Limb (tissue), 2 donors: Measurements from ENCODE around the gene AVP.
"Not testable (repeated sequence)": the region's sequence is repeated elsewhere in the genome, so short reads cannot be mapped to it uniquely, and the experiment has no call there.

Source experiments
- DNase-seq, 2 donors: peaks; one replicate each; pipeline ENCODE4 v3.0.0-alpha.2; 2016; ENCODE audit errors: extremely low spot score in 2 of 2

The AVP gene

DNA sequence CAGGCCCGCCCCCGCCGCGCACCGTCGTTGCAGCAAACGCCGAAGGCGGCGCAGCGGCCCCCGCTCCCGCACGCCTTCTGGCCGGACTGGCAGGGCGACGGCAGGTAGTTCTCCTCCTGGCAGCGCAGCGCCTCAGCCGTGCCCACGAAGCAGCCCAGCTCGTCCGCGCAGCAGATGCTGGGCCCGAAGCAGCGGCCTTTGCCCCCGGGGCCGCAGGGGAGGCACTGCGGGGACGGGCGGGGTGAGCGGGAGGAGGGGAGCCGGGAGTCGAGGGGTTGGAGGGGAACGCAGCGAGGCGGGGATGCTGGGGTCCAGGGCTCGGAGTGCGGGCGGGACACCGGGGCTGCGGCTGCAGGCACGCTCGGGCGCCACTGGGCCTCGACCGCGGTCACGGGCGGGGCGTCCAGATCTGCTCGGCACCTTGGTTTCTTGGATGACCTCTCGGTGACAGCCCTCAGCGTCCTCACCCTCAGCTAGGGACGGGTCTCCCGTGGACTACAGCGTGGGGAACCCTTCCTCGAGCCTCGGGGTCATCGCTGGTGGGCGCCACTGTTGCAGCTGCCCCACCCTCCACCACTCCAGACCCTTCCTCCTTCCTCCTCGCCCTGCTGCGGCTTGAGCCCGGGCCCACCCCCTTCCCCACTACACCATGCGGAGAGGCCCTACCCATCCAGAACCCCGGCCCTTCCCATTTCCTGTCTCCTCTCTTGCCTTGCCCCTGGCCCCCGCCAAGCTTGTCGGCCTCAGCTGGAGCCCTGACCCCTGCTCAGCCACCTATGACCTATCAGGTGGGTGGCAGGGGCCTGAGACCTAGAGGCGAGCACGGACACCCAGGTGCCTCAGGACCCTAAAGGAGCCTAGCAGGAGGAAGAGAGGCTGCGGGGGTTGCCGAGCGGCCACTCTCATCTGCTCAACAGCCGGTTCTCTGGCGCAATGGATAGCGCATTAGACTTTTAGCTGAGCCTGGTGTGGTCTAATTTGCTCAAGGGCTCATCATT is 1.3 kb downstream of the AVP start:
- no peak for DNase-seq

DNA sequence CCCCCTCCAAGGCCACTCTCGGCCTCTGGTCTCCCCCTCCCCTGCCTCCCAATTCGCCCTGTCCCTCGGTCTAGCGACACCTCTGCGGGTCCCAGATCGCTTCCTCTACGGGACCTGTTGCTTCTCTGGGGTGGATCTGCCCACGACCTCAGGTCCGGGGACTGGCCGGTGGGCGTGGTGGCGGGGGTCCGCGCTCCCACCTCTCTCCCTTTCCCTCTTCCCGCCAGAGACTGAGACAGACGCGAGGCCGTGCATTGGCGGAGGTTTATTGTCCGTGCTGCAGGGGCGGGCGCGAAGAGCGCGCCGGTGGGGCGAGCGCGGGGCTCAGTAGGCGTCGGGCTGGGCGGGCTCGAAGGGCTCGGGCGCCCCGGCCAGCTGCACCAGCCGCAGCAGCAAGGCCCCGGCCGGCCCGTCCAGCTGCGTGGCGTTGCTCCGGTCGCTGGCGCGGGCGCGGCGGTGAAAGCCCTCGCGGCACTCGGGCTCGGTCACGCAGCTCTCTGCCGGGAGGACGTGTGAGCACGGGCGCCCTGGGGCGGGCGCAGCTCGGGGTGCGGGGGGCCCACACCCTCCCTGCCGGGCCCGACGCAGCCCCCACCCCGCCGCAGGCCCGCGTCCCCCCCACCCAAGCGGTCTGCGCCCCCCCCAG is 2.1 kb downstream of the AVP start:
- DNase-seq = no peak

DNA sequence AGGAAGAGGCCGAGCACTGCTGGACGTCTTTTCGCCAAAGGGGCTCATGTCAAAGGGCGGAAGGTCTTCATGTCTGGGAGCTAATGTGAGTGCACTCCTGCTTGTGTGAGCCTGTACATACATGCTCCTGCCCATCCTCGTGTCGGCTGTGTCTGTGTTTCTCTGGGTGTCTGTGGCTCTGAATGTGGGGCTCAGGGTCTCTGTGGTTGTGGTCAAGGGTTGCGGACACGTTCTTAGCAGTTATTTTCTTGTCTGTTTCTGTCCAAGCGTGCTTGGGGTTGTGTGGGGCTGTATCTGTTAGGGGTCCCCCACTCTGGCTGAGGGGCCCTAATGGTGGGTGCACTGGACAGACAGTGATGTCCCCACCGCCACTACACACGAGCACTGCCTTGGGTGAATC is 2.9 kb downstream of the AVP start:
- DNase-seq = no peak

DNA sequence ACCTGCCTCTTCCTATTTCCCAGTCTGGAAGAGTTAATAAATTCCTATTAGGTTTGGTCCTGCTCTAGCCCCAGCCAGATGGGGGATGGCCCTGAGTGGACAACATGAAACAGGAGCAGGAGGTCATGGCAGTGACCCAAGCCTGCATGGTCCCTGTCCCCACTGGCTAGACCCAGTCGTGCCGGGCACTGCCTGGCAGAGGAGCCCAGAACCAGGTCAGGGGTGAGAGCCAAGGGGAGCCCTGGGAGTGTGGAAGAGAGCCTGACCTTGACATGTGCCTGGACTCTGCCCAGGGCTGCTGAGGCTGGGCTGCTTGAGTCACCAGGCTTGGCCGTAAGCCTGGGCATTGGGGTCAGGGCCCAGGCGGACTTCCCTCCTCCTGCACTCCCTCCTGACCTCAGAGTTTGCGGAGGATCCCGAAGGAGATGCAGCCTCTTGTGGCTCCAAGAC is 3.6 kb downstream of the AVP start:
- DNase-seq = no peak

DNA sequence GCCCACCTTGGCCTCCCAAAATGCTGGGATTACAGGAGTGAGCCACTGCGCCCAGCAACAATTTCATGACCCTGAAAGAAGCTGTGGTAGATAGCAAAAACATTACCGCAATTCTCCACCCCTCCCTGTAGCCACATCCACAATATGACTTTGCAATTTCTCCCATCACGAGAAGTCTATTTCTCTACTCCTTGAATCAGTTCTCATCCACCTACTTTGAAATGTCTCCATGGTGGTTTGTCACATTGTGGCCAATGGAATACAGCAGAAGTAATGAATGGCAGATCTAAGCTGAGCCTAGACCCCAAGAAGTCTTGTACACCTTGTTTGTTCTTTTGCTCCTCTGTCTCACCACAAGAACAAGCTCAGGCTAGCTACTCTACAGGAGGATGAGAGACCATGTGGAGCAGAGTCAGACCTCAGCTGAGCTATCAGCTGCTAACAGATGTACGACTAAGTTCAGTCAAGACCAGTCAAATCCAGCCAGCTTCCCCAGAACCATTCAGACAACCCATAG is 6.8 kb downstream of the AVP start:
- no peak for DNase-seq

DNA sequence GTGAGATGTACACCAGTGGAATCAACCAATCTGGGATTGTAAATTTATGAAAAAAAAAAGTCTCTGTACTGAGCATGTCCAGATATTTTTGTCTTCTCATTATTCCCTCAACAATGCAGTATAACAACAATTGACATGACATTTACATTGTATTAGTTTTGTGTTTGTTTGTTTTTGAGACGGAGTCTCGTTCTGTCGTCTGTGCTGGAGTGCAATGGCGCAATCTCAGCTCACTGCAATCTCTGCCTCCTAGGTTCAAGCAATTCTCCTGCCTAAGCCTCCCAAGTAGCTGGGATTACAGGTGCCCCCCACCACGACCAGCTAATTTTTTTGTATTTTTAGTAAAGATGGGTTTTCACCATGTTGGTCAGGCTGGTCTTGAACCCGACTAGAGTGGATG is 9.2 kb downstream of the AVP start:
- DNase-seq = not testable (repeated sequence)

DNA sequence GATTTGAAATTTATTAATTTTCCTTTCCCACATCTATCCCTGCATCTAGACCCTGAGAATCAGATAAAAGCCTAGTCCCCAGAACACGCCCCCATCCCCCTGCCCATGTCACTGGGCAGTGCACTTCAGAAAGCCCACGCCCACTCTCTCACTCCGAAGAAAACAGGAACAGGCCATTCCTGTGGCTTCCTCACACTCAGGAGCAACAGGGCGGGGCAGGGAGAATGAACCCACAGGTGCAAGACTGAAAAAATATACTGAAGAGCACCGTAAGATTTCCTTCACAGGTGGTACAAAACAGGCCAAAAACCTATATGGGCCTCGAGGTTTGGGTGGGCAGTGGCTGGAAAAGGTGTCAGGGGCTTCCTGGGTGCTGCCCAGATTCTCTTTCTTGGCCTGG is 9.7 kb downstream of the AVP start:
- DNase-seq = no peak

DNA sequence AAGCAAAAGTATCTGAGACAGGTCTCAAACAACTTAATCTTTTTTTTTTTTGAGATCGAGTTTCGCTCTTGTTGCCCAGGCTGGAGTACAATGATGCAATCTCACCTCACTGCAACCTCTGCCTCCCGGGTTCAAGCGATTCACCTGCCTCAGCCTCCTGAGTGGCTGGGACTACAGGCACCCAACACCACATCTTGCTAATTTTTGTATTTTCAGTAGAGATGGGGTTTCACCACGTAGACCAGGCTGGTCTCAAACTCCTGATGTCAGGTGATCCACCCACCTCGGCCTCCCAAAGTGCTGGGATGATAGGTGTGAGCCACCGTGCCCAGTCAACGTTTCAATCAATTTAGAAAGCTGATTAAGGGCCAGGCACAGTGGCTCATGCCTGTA is 11.3 kb downstream of the AVP start:
- DNase-seq = not testable (repeated sequence)

DNA sequence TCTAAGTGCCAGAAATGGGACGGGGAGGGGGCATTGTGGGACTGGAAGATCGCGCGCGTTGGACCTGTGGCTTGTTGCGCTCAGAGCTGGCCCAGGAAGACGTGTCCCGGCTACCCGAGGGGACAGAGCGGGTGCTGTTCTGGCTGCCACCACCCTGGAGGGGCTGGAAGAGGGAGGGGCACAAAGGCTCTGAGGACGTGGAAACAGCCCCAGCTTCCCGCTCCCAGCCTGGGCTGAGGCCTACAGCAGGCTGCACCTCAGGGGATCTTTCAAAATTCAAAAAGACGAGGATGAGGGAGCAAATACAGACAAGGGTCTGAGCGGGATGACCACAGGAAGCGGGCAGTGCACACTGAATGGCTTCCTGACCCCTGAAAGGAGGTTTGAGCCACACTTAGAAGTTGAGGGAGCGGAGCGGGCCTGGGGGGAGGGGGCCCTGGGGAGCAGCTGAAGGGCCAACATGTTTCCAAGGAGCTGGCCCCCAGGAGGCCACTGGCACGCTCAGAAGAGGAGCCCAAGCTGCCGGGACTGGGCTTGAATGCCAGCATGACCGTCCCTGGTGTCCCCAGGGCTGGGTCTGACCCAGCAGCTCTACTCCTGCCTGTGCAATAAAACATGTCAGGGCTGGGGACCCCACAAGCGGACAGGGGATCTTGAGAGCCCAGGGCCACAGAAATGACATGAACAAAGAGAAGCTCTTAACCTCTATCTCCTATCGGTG is 11.8 kb downstream of the AVP start:
- DNase-seq = no peak

DNA sequence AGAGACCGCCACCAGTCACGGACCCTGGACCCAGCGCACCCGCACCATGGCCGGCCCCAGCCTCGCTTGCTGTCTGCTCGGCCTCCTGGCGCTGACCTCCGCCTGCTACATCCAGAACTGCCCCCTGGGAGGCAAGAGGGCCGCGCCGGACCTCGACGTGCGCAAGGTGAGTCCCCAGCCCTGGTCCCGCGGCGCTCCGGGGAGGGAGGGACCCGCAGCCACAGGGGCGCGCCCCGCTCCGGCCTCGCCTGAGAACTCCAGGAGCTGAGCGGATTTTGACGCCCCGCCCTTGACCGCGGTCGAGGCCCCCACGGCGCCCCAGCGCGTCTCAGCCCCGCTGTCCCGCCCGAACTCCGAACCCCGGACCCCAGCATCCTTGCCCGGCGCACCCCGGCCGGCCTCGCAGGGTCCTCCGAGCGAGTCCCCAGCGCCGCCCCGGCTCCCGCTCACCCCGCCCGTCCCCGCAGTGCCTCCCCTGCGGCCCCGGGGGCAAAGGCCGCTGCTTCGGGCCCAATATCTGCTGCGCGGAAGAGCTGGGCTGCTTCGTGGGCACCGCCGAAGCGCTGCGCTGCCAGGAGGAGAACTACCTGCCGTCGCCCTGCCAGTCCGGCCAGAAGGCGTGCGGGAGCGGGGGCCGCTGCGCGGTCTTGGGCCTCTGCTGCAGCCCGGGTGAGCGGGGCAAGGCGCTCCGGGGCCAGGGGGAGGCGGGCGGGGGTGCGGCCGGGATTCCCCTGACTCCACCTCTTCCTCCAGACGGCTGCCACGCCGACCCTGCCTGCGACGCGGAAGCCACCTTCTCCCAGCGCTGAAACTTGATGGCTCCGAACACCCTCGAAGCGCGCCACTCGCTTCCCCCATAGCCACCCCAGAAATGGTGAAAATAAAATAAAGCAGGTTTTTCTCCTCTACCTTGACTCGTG is 12.7 kb downstream of the AVP start, which contains the start of gene OXT:
Gene OXT, plus strand, starts transcription at position 11 of the 920 bp plus-strand sequence. Its CDS starts 36 bp downstream, at position 47.
- DNase-seq = no peak

DNA sequence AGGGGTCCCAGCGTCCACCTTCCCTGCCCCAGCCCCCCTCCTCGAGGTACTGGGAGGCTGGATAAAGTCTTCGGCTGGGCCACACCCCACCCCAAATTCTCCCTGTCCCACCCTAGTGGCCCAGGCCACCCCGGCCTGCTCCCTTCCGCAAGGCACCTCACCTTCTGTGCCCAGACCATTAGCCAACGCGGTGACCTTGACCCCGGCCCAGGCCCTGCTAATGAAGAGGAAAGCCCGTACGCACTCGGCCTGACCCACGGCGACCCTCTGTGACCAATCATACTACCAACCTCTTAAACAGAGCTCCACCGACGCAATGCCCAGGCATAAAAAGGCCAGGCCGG is 13.3 kb downstream of the AVP start:
- DNase-seq = no peak

DNA sequence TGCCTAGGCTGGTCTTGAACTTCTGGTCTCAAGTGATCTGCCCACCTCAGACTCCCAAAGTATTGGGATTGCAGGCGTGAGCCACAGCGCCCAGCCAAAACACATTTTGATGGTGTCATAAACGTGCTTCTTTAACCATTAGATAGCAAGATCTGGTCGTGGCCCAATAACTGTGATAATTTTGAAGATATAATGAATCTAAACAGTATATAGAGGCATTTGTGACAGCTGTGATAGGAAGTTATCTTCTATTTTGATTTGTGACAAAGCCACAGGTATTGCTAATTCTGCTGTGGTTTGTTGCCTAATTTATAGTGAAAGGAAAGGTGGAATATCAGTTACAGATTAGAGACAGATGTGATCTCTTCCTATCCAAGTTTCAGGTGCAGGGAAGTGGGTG is 13.8 kb downstream of the AVP start:
- DNase-seq = no peak

DNA sequence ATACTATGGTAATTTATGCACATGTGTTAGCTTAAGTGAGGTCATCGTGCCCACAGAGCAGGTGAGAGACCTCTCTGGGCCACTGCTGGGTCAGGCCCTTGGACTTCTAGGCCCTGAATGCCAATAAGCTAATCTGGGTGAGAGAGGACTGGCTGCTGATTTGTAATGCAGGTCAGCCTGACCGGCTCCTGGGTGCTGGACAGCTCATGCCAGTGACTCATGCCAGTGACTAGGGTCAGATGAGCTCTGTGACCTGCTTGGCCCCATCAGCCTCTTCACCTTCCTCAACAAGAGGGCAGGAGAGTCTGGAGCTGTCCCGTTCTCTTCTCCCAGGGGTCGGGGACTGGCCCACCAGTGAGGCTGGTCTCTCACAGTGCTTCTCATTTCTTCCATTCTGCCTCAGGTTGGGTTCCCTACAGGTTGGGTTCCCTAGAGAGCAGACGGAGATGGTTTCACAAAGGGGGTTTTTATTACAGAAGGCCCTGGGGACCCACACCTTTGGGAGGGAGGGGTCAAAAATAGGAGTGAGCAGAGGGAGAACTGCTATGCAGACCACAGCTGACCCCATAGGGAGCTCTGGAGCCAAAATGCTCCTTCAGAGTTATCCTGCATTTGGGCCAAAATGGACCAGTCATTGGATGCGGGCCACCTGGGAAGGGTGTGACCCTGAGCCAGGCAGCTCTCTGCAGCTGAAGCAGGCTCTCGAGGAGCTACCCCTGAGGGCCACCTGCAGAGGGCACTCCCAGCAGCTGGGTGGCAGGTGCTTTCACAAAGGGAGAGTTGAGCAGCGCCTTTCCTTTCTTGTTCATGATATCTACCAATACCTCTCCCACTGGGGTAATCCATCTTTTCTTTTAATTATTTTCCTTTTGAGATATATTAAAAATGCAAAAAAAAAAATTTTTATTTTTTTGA is 15.3 kb downstream of the AVP start:
- no peak for DNase-seq

DNA sequence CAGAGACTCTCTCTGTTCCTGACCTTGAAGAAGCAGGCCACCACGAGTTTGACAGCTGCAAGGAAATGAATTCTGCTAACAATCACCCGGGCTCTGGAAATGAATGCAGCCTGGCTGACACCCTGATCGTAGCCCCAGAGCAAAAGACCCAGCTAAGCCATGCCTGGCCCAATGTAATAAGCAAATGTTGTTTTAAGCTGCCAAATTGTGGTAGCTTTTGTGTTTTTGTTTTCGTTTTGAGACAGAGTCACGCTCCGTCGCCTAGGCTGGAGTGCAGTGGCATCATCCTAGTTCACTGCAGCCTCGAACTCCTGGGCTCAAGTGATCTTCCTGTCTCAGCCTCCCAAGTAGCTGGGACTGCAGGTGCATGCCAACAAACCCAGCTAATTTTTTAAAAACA is 16.4 kb downstream of the AVP start:
- DNase-seq = no peak

DNA sequence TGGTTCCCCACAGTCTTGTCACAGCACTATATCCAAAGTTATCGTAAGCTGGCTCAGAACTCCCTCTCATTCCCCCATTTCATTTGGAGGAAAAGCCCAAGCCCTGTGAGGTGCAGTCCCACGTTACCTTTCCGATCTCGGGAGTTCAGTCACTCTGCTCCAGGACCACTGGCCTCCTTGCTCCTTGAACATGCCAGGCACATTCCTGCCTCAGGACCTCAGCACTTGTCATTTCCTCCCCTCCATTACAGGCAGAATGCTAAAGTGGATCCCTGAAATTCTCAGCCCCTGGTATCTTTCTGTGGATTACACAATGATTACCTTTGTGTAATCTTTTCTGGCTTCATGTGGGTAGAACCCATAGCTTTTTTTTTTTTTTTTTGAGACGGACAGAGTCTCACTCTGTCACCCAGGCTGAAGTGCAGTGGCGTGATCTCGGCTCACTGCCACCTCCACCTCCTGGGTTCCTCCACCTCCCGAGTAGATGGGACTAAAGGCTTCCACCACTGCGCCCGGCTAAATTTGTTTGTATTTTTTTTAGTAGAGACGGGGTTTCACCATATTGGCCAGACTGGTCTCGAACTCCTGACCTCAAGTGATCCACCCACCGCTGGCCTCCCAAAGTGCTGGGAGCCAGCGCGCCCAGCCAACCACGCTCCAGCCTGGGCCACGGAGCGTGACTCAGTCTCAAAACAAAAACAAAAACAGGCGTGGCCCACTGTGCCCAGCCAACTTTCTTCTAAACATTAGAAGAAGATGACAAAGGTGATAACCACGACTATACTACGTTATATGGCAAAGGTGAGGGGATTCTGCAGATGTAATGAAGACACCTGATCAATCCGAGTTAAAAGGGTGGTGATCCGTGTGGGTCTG is 17.1 kb downstream of the AVP start:
- DNase-seq = no peak

DNA sequence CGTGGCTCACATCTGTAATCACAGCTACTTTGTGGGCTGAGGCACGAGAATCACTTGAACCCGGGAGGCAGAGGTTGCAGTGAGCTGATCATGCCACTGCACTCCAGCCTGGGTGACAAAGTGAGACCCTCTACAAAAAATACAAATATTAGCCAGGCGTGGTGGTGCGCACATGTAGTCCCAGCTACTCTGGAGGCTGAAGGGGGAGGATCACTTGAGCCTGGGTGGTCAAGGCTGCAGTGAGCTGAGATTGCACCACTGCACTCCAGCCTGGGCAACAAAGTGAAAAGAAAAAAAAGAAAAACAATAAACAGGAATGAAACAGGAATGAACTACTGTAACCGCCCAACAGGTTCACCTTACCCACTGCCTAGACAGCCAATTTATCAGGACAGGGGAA is 20.4 kb downstream of the AVP start:
- not testable (repeated sequence) for DNase-seq

DNA sequence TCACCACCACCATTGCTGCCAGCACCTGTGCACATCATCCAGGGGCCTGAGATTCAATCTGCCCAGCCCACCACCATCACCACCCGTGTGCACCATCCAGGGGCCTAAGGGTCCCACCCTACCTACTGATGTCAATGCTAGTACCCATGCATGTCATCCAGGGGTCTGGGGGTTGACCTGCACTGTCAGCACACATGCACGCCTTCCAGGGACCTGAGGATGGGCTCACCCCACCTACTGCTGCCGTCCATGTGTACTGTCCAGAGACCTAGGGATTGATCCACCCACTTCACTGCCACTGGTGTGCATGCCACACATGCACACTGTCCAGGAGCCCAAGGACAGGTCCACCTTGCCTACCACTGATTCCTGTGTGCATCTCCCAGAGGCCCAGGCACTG is 25.0 kb downstream of the AVP start:
- no peak for DNase-seq

DNA sequence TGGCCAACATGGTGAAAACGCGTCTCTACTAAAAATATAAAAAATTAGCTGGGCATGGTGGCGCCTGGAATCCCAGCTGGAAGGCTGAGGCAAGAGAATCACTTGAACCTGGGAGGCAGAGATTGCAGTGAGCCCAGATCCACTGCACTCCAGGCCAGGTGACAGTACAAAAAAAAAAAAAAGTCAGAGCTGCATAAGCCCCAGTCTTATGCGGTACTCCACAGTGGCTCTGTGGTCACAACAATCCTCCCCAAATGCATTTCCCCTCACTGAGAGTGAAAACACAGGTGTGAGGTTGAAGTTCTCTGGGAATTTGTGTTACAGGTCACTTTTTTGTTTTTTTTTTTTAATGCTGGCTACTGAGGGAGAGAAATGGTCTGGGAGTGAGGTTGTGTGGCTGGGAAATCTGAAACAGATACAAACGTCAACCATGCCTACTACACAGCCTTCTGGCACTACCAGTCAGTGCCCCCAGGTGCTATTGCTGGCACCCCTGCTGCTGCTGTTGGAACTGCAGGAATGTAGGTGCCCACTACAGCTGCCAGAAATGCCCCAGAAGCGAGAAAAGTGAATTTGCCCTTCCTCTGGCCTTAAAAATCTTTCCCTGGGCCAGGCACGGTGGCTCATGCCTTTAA is 33.0 kb downstream of the AVP start:
- no peak for DNase-seq
